ENCODE data around the gene DNM1L.

Gene DNM1L

DNA sequence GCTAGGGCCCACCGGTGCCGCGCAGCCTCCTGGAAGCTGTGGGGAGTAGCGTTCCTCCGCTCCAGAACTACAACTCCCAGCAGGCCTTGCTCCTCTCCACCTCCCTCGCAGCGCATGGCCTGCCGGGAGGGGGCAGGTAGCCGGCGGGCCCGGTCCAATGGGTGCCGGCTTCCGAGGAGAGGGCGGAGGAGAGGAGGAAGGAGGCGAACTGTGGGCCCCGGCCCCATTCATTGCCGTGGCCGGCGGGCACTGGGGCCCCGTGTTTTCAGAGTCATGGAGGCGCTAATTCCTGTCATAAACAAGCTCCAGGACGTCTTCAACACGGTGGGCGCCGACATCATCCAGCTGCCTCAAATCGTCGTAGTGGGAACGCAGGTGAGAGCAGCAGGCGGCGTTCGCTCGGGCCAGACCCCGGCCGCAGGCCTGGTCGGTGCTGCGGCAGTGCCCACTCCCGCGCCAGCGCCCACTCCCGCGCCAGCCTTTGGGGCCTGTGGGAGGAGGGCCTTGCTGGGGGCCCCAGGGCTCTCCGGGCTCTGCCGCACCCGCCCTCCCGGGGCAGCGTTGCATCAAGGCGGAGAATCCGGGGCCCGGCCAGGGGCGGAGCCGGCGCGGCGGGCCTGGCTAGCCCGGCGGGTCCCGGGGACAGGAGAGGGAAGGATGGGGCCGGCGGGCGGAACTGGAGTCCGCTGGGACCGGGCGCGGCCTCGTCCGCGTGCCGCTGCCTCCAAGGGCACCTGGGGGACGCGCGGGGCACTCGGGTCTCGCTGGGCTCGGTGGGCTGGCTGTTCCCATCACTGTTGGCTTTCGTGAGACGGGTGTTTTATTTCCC lies at the start of gene DNM1L:
DNM1L (plus strand) TSS at position 211 of the 829 bp plus-strand sequence; CDS start at position 274, 63 bp downstream.
- DNase-seq = peak; percentile 83

DNA sequence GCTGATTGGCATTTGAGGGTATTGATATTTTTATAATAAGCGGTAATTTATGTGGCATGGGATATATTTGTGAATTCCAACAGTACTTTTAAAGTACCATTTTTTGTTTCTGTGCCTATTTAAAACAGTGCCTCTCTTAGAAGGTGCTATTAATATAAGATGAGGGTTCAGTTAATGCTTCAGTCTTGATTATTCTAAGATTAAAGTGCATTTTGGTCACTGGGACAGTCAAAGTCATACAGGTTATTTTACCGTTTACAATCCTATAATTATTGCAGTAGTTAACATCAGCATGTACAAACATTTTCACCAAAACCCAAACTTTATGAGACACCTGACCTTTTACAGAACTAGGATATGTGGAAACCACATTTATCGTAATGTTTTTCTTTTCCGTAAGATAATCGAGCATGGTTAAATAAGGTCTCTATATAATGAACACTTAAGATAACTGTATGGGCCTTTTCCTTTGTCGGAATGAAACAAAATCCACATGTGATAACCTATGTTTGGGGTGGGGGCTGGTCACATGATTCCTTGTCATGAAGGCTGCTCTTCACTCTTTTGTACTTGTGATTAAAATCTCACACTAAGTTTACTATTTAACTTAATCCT lies 37.7 kb upstream of the DNM1L start:
- no peak for DNase-seq

DNA sequence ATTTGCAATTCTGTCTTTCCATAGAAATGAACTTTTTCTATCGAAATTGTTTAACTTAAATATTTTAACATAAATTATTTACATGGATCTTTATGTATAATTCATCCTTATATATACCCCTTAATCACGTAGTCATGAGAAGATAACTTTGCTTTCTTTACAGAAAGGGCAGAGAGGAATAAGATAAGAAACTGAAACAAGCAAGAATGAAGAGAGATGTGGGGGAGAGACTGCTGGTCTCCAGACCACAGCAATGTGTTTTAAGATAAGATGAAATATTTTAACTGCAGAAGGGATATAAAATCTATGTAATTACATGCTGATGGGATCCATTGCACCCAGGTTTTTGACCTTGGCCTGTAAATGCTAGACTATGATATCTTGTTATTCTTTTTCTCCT lies 34.7 kb upstream of the DNM1L start:
- no peak for DNase-seq

DNA sequence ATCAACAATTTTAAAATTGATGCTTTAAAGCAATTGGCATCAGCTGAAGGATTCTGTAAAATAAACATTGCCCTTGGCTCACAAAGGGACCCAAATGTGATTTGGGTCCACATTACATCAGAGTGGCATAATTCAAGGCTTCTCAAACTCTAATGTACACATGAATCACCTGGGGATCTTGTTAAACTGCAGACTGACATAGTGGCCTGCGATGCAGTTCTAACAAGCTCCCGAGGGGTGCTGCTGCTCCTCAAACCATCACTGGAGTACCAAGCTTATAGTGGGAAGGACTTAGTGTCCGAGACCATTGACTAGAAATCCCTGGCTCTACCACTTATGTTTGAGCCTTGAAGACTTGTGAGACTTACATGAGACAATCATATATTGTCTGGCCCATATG lies 31.8 kb upstream of the DNM1L start:
- no peak for DNase-seq

DNA sequence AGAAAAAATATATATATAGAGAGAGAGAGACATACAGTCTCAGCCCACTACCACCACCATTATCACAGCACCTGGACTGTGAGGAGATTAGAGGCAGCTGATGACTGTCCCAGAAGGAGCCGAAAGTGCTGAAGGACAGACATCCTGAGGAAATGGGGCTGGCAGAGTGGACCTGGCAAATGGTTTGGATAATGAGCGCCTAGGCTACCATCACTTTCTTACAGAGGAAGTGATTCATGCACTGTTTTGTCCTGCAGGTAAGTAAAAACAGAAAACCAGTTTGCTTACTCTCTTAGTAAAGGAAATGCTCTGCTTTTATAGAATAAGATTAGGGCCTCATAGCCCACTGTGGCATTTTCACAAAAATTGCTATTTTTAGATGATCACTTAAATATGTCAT lies 28.6 kb upstream of the DNM1L start:
- no peak for DNase-seq

DNA sequence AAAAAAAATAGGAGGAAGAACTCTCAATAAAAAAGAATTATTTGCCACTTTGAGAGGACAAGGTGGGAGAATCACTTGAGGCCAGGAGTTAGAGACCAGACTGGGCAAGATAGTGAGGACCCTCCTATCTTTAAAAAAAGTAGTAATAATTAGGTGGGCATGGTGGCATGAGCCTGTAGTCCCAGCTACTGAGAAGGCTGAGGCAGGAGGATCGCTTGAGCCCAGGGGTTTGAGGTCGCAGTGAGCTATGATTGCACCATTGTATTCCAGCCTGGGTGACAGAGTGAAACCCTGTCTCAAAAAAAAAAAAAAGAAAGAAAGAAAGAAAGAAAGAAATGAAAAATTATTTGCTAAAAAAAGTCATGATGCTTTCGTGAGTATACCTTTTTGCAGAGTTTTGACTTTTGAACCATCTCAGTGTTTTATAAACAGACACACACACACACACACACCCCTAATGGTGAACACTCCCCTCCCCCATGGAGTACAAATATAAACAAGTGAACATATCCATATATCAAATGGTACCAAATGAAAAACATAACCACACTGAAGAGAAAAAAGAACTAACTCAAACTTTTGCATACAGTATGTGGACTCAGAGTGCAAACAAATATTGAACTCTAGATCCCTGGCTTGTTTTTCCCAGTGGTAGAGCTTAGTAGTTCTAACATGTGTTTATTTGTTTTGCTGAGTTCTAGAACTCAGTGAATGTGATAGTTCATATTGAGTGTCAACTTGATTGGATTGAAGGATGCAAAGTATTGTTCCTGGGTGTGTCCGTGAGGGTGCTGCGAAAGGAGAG lies 27.7 kb upstream of the DNM1L start:
- DNase-seq = no peak

DNA sequence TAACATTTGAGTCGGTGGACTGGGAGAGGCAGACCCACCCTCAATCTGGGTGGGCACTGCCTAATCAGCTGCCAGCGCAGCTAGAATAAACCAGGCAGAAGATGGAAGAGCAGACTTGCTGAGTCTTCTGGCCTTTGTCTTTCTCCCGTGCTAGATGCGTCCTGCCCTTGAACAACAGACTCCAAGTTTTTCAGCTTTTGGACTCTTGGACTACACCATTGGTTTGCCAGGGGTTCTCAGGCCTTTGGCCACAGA lies 27.2 kb upstream of the DNM1L start:
- no peak for DNase-seq

DNA sequence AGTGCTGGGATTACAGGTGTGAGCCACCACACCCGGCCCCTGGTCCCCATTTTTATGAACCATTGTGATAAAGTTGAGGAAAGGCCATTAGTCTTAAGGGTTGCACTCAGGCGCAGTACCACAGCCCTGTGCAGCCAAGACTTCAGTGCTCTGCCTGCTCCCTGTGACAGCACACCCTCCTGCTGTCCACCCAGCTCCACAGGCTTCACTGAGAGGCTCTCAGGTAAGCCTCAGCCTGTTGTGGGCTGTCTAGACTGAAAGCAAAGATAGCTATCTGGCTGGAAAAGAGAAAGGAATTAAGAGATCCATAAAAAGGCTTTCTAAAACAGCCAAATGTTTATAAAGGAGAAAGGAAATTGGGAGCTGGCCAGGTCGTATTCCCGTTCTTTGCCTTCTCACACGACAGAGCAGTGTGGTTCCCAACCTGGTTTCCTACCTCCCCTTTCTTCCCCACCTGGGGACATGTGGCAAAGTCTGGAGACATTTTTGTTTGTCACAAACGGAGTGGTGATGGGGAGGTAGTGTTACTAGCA lies 19.1 kb upstream of the DNM1L start:
- DNase-seq = no peak

DNA sequence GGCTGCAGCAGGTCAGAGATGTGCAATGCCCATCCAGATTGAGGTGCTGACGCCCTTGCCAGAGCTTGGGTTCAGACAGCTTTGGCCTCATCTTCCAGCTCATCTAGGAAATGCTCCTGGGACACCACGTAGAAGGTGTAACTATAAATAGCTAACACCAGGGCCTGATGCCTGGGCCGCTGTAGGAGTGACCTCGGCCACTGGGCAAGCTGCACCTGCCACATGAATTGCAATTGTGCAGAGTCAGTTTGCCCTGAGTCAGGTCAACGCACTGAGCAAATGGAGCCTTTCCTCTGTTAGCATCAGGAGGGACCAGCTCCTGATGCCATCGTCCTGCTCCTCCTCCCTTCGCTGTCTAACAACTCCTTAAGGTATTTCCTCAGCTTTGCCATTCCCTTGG lies 17.4 kb upstream of the DNM1L start:
- no peak for DNase-seq

DNA sequence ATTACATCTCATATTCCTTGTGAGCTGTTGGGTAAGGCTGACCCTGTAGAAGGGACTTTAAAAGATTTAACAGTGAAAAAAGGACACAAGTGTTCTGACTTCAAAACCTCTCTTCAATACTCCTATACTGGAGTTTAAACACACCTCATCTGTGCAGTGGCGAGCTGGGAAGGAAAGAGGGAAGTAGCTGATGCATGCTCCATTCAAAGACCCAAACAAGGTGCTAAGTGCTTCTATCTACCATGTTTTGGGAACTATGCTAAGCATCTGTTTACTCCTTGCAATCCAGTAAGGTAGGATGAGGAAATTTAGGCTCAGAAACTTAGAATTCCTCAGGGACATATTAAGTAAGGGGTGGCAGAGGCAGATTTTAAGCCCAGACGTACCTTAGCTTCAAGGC lies 16.4 kb upstream of the DNM1L start:
- no peak for DNase-seq

DNA sequence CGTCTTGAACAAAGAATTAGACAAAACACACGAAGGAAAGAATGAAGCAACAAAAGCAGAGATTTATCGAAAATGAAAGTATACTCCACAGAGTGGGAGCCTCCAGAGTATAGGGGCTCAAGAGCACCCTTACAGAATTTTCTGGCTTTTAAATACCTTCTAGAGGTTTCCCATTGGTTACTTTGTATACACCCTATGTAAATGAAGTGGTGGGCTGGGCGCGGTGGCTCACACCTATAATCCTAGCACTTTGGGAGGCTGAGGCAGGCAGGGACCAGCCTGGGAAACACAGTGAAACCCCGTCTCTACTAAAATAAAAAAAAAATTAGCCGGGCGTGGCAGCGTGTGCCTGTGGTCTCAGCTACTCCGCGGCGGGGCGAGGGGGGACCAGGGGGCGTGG lies 13.1 kb upstream of the DNM1L start:
- DNase-seq = no peak

DNA sequence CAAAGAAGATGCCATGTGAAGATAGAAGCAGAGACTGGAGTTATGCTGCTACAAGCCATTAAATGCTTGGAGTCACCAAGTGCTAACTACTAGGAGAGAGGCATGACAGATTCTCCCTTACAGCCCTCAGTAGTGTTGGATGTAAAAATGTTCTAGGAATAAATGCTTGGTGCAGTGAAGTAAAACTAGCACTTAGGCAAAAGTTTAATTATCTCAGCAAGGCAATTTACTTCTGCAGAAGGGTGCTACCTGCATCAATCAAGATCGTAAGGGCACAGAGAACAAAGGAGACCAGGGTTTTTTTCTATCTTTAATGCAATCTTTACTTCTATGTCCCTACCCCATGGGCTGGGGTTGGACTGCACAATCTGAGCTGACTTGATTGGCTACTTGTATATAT lies 9.5 kb upstream of the DNM1L start:
- DNase-seq = no peak

DNA sequence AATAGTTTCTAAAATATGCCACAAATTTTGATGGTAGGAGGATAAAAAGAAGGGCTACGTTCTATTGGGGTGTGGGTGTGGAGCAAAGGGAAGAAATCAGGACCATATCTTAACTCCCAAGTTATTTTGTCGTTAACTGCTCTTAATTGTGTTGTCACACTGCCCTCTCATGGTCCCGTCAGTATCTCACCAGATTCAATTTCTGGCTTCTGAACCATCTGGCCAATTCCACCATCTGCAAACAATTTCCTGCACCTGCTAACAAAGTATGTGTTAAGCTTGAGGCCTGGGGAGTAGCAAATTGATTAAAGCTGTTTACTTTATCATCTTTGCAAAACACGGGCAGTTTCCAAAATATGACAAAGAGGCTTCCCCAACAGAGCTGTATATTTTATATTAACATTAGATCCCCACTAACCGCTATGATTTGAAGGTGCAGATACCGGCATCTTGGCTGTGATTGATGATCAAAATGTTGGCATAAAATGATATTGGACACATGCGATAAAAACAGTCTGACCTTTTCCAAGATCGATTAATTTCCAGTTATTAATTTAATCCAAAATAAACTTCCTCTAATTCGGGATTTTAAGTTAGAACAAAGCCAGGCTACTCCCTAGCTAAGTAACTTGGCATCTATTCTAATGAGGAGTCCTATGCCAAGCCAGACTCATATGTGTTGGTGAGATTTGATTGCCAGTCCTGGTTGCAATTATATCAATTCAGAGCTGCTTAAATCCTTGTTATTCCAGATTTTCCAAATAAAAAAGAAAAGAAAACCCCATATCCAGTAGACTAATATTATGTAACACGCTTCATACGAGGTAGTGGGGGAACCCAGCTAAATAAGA lies 6.9 kb upstream of the DNM1L start:
- peak; percentile 59 for DNase-seq

DNA sequence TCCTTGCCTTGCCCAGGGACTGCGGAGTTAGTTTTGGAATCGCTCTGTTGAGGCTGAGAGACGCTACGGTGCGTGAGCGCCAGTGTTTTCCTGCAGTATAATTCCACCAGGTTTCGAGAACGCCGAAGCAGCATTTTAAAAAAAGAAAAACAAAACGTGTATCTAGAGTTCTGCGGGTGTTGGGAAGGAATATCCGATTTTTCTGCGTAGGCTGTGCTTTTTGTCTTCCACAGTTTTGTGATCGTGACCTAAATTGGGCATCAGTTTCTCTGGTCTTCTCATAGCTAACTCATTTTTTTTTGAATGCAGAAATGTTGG lies 778 bp downstream of the DNM1L start:
- no peak for DNase-seq

DNA sequence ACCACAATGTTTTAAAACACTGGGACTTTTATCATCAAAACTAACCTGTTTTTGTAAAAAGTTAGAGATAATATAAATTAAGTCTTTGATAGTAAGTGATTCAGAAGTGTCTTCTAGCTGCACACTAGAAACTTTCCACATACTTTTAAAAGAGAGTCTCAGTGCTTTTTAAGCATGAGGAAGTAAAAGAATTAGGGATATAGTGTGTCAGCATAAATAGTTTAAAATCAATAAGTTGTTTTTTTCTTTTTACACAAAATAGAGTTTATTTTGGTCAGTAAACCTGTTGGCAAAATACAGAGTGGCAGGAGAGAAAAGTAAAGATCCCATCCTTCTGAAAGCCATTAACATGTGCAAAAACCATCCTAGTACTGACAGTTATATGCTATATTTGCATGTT lies 1.7 kb downstream of the DNM1L start:
- no peak for DNase-seq

DNA sequence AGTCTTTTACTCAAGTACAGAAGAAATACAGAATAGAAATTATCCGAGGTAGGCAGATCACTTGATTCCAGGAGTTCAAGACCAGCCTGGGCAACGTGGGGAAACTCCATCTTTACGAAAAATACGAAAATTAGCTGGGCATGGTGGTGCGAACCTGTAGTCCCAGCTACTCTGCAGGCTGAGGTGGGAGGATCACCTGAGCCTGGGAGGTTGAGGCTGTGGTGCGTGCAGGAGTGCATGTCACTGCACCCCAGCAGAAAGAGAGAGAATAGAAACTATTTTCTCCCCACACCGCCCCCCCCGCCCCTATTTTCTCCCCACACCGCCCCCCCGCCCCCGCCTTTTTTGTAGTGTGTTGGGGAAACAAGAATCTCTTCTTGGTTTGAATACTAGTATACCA lies 2.2 kb downstream of the DNM1L start:
- DNase-seq = no peak

DNA sequence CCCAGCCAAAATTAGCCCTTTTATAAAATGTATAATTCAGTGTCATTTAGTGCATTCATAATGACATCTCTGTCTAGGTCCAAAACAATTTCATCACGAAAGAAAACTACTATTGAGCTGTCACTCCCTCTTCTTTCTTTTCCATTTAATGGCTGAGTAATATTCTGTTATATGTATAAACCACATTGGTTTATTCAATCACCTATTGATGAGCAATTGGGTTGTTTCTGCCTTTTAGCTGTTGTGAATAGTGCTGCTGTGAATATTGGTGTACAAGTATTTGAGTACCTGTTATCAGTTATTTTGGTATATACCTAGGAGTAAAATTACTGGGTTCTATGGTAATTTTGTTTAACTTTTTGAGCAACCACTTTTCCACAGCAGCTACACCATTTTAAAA lies 7.2 kb downstream of the DNM1L start:
- no peak for DNase-seq

DNA sequence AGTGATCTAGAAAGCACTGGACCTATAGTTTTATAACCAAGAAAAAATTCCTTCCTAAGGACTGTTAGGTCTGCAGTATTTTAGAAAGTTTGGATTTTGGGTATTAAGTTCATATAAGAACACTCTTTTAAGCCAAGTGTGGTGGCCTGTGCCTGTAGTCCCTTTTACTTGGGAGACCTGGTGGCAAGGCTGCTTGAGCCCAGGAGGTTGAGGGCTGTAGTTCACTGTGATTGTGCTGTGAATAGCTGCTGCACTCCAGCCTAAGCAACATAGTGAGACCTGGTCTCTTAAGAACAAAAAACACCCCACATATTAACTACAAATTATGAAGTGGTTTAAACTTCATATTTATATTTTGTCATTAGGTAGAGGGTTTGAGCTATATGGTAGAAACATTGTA lies 9.7 kb downstream of the DNM1L start:
- no peak for DNase-seq

DNA sequence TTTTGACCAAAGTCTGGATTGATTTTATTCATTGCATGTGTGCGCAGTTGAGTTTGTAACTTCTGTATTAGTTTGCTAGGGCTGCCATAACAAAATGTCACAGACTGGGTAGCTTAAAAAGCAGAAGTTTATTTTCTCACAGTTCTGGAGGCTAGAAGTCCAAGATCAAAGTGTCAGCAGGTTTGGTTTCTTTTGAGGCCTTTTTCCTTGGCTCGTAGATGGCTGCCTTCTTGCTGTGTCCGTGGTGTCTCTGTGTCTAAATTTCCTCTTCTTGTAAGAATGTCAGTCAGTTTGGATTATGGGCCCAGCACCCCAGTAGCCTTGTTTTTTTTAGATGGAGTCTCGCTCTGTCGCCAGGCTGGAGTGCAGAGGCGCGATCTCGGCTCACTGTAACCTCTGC lies 11.8 kb downstream of the DNM1L start:
- no peak for DNase-seq

DNA sequence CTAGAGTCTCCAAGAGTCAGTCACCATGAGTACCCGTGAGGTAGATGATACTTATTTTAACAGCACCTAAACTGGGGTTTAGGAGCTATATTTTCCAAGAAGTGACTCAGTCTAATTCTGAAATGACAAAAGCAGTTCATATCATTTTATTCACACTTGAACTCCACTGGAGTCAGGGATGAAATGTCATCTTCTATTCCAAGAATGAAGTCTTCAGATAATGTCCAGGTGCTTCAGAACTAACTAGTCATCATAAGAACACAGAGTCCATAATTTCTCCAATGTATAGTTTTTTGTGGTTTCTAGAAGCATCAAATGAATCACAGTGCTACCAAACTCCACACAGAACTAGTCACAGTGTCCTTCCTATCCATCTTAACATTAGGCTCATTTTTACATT lies 13.3 kb downstream of the DNM1L start:
- no peak for DNase-seq

DNA sequence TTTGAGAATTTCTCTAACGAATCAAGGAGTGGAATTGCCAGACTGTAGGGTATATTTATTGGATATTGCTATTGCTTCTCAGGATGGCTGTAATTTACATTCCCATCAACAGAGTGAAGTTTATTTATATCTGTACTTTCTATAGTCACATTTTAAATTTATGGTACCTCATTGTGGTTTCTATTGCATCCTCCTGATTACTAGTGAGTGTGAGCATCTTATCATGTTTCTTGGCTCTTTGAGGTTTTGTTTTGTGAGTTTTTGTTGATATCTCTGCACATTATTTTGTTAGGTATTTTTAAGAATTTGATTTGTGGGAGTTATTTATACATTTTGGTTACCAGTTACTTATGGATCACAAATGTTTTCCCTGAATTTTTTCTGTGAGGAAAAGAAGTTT lies 13.9 kb downstream of the DNM1L start:
- no peak for DNase-seq

DNA sequence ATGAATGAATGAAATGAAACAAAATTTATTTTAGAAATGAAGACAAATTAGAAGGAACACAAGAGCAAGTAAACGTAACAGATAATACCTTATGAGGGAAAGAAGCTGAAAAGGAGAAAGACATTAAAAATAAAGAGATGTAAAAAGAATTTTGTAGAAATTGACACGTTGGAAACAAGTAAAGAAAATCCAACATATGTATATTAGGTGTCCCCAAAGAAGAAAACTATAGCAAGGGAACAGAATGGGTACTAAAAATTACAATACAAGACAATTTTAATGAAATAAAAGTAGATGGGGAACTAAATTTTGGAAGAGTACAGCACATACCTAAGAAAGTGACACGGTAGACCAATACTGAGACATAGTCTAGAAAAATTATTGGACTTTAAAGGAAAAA lies 16.7 kb downstream of the DNM1L start:
- no peak for DNase-seq

DNA sequence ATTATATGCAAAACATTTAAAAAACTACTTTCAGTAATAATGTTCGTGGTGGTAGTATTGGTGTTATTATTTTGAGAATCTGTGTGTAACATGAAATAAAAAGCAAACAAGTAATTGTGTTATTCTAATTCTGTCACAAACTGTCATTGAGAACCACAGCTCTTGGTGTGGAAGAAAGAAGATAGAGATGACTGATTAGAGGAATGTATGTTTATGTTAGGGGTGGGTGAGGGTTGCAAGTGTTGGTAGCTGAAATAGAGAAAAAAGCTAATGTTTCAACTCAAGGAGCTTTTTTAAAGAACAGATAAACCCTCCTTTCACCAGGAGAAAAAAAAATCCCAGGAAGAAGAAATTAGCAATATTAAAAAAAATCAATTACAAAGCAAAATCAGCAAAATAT lies 18.3 kb downstream of the DNM1L start:
- DNase-seq = no peak

All from NCI-H1436 treated with DMSO at 0.1 percent for 48 hours (cell line).